HepG2 (cell line): ENCODE results near the gene ATP1B2. TPM values are rescaled to one million over a fixed set of nuclear protein-coding genes. Genes with fewer than 3 reads are reported as not detected.
A peak's percentile ranks its signal among the peaks of the same experiment; 100 is the strongest.

ENCODE experiments used
- BHLHE40 ChIP-seq: IDR thresholded peaks from 2 replicates; pipeline ENCODE4 v1.6.1; 2011; ENCODE audit warnings: low read length, improper control_type of control experiment
- CCAR2 ChIP-seq: fragments of 200-400 bp; formaldehyde crosslinking; optimal IDR thresholded peaks from 2 replicates; pipeline ENCODE3; 2018; ENCODE audit warnings: low read depth, mild to moderate bottlenecking, low read length, moderate library complexity
- GABPA ChIP-seq, 2 experiments: IDR thresholded peaks; 2 replicates each; pipeline ENCODE4 v1.6.1; 2011 to 2016; ENCODE audit warnings: low read depth in 2 of 2, low read length in 1 of 2, missing biosample characterization in 1 of 2, missing genetic modification characterization in 1 of 2
- KLF11 ChIP-seq: IDR thresholded peaks from 2 replicates; pipeline ENCODE4 v1.6.1; 2016; ENCODE audit warnings: missing compliant biosample characterization
- MED13 ChIP-seq: sonication (generic); formaldehyde crosslinking; IDR thresholded peaks from 2 replicates; pipeline ENCODE4 v1.5.0; 2020; ENCODE audit warnings: missing genetic modification reagents
- MTA3 ChIP-seq: sonication (generic); formaldehyde crosslinking; IDR thresholded peaks from 2 replicates; pipeline ENCODE4 v1.4.0; 2020; ENCODE audit warnings: missing genetic modification reagents
- MXD4 ChIP-seq: IDR thresholded peaks from 2 replicates; pipeline ENCODE4 v1.6.1; 2016; ENCODE audit warnings: mild to moderate bottlenecking, missing biosample characterization, missing genetic modification reagents
- POLR2AphosphoS5 ChIP-seq: IDR thresholded peaks from 2 replicates; pipeline ENCODE4 v1.6.1; 2012; ENCODE audit warnings: low read depth, low read length
- PTBP1 ChIP-seq: fragments of 200-400 bp; formaldehyde crosslinking; IDR thresholded peaks from 2 replicates; pipeline ENCODE4 v1.6.1; 2018; ENCODE audit warnings: low read length, low read depth; ENCODE audit not compliant: poor library complexity, severe bottlenecking
- RAD21 ChIP-seq: fragments of 450-650 bp; formaldehyde crosslinking; IDR thresholded peaks from 2 replicates; pipeline ENCODE4 v1.5.0; 2020; ENCODE audit warnings: mild to moderate bottlenecking
- SATB2 ChIP-seq: sonication (generic); formaldehyde crosslinking; IDR thresholded peaks from 2 replicates; pipeline ENCODE4 v1.5.0; 2020; ENCODE audit warnings: missing genetic modification reagents
- SP140L ChIP-seq: sonication (generic); formaldehyde crosslinking; IDR thresholded peaks from 2 replicates; pipeline ENCODE4 v1.4.0; 2020; ENCODE audit warnings: missing genetic modification reagents, borderline replicate concordance
- SRSF1 ChIP-seq: fragments of 200-400 bp; formaldehyde crosslinking; optimal IDR thresholded peaks from 2 replicates; pipeline ENCODE3; 2017; ENCODE audit warnings: mild to moderate bottlenecking, low read depth, low read length, moderate library complexity
- ZFP90 ChIP-seq: sonication (generic); formaldehyde crosslinking; IDR thresholded peaks from 2 replicates; pipeline ENCODE4 v1.8.0; 2022; ENCODE audit warnings: missing genetic modification reagents, mild to moderate bottlenecking, inconsistent platforms, borderline replicate concordance
- ZNF230 ChIP-seq: sonication (generic); formaldehyde crosslinking; IDR thresholded peaks from 2 replicates; pipeline ENCODE4 v1.4.0; 2020; ENCODE audit warnings: mild to moderate bottlenecking, missing genetic modification reagents
- ZNF260 ChIP-seq: sonication (generic); formaldehyde crosslinking; IDR thresholded peaks from 2 replicates; pipeline ENCODE4 v1.4.0; 2020; ENCODE audit warnings: missing genetic modification reagents, low read depth, mild to moderate bottlenecking, borderline replicate concordance
- ZNF263 ChIP-seq: sonication (generic); formaldehyde crosslinking; IDR thresholded peaks from 2 replicates; pipeline ENCODE4 v1.4.0; 2020; ENCODE audit warnings: missing genetic modification reagents
- ZNF354B ChIP-seq: sonication (generic); formaldehyde crosslinking; IDR thresholded peaks from 2 replicates; pipeline ENCODE4 v1.8.0; 2022; ENCODE audit warnings: mild to moderate bottlenecking, missing genetic modification reagents
- ZNF496 ChIP-seq: sonication (generic); formaldehyde crosslinking; IDR thresholded peaks from 2 replicates; pipeline ENCODE4 v1.8.1; 2023; ENCODE audit warnings: mild to moderate bottlenecking, moderate library complexity, missing genetic modification reagents; ENCODE audit not compliant: insufficient replicate concordance
- ZNF577 ChIP-seq: sonication (generic); formaldehyde crosslinking; IDR thresholded peaks from 2 replicates; pipeline ENCODE4 v1.4.0; 2020; ENCODE audit warnings: mild to moderate bottlenecking, low read depth, missing genetic modification reagents, borderline replicate concordance
- ZNF670 ChIP-seq: sonication (generic); formaldehyde crosslinking; IDR thresholded peaks from 2 replicates; pipeline ENCODE4 v1.8.0; 2022; ENCODE audit warnings: mild to moderate bottlenecking, missing genetic modification reagents, borderline replicate concordance
- ZNF883 ChIP-seq: sonication (generic); formaldehyde crosslinking; IDR thresholded peaks from 2 replicates; pipeline ENCODE4 v1.5.1; 2020; ENCODE audit warnings: mild to moderate bottlenecking, missing genetic modification reagents; ENCODE audit errors: not compliant biosample characterization
- polyA plus RNA-seq, 8 experiments: library from polyadenylated mRNA; depleted of rRNA in 3 of 8; stranded (reverse) in 7 of 8; unstranded in 1 of 8; fragments of >200 nt; fragmentation: Illumina TruSeq in 4 of 8; extraction: Trizol in 4 of 8; gene quantifications; 2 replicates each; pipeline versions ENCODE4 v1.2.1 to v1.2.3, GENCODE V29; 2011 to 2016; ENCODE audit warnings: low read depth in 4 of 8, missing spikeins in 1 of 8, mixed read lengths in 1 of 8; ENCODE audit not compliant: insufficient read depth in 1 of 8
- total RNA-seq, 5 experiments: library from RNA; depleted of rRNA; stranded (reverse); fragments of >200 nt; fragmentation: Illumina TruSeq; extraction: Trizol; gene quantifications; 2 replicates each; pipeline ENCODE4 v1.2.3, GENCODE V29; 2016; ENCODE audit warnings: low read depth in 1 of 5
- TF ChIP-seq, protein P1 (sequence below): IDR thresholded peaks from 2 replicates; pipeline ENCODE4 v1.6.1; 2016; ENCODE audit warnings: low read depth, borderline replicate concordance
- TF ChIP-seq, protein P2 (sequence below): sonication (generic); formaldehyde crosslinking; IDR thresholded peaks from 2 replicates; pipeline ENCODE4 v1.4.0; 2020; ENCODE audit warnings: missing genetic modification reagents, borderline replicate concordance
- TF ChIP-seq, protein P3 (sequence below): sonication (generic); formaldehyde crosslinking; IDR thresholded peaks from 2 replicates; pipeline ENCODE4 v1.4.0; 2020; ENCODE audit warnings: mild to moderate bottlenecking, low read depth, missing genetic modification reagents

ATP1B2 gene
- total and polyA plus RNA-seq, 2 of the 13 experiments (the other 11 are each of a cell fraction or from before 2014, with no cell fraction given) = not detected

DNA sequence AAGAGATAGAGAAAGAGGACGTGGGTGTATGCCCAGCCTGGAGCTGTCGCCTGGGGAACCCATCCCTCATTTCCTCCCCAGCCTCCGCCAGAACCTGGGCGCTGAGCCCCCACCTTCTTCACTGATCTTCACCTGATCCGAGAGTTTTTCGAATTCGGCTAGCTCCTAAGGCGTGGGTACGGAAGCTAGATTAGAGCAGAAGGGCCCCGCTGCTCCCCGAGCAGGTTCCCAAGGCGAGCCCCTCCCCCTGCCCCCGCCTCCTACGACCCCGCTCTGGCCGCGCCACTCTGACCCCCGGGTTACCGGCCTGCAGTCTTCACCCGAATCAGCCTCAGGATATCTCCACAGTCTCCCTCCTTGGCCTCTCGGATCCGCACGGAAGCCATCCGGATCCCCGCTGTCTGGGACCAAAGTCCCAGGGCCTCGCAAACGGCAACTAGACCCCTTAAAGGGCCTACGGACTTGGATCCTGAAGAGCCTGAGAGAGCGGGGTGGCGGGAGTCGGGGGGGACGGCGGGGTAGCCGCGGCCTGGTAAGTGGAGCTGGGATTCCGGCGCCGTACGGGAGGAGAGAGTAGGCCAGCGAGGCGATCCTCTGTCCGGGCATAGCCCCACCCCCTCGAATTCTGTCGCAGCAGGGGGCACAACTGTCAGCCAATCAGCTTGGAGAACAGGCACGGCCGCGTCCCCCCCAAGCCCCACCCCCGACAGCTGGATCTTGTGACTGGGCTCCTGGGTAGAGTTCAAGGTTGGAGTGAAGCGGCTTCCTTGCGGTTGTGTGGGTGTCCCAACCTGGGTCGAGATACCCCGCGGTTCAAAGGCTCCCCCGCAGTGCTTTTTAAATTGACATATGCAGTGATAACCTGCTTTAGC, 23.2 kb upstream of the ATP1B2 start, which contains the start of gene SAT2 (continued):
- TF ChIP-seq RAD21 (CRISPR knock-in tag) (peak; percentile 21; the same call in 1 of the 2 replicates), CCAR2 (peak; percentile 16), SP140L (CRISPR knock-in tag) (no peak), MED13 (CRISPR knock-in tag) (peak; percentile 89; the same call in 1 of the 2 replicates), ZNF260 (CRISPR knock-in tag) (no peak), ZNF230 (CRISPR knock-in tag) (no peak), ZNF263 (CRISPR knock-in tag) (peak; percentile 50; the same call in 1 of the 2 replicates), PTBP1 (no peak), ZNF883 (CRISPR knock-in tag) (no peak), ZNF496 (CRISPR knock-in tag) (no peak), SRSF1 (peak; percentile 66), SATB2 (CRISPR knock-in tag) (no peak), ZNF354B (no peak), BHLHE40 (peak; percentile 59; the same call in 1 of the 2 replicates), GABPA (IDR thresholded peaks at IDR 0.05; ENCODE audit: low read depth, low read length) (no peak), GABPA (CRISPR knock-in tag; IDR thresholded peaks at IDR 0.05; ENCODE audit: low read depth) (0 out of 2 replicates have a peak, but pooled peaks have one; percentile 31), ZFP90 (peak; percentile 87), MXD4 (CRISPR knock-in tag) (peak; percentile 48; the same call in 1 of the 2 replicates), ZNF577 (CRISPR knock-in tag) (no peak), KLF11 (CRISPR knock-in tag) (peak; percentile 89; the same call in 1 of the 2 replicates), POLR2AphosphoS5 (peak; percentile 89), MTA3 (CRISPR knock-in tag) (no peak), ZNF670 (CRISPR knock-in tag) (0 out of 2 replicates have a peak, but pooled peaks have one; percentile 43)
- TF ChIP-seq, protein P1, sequence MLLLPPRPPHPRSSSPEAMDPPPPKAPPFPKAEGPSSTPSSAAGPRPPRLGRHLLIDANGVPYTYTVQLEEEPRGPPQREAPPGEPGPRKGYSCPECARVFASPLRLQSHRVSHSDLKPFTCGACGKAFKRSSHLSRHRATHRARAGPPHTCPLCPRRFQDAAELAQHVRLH (CRISPR knock-in tag) = peak; percentile 75; the same call in 1 of the 2 replicates
- TF ChIP-seq, protein P2, sequence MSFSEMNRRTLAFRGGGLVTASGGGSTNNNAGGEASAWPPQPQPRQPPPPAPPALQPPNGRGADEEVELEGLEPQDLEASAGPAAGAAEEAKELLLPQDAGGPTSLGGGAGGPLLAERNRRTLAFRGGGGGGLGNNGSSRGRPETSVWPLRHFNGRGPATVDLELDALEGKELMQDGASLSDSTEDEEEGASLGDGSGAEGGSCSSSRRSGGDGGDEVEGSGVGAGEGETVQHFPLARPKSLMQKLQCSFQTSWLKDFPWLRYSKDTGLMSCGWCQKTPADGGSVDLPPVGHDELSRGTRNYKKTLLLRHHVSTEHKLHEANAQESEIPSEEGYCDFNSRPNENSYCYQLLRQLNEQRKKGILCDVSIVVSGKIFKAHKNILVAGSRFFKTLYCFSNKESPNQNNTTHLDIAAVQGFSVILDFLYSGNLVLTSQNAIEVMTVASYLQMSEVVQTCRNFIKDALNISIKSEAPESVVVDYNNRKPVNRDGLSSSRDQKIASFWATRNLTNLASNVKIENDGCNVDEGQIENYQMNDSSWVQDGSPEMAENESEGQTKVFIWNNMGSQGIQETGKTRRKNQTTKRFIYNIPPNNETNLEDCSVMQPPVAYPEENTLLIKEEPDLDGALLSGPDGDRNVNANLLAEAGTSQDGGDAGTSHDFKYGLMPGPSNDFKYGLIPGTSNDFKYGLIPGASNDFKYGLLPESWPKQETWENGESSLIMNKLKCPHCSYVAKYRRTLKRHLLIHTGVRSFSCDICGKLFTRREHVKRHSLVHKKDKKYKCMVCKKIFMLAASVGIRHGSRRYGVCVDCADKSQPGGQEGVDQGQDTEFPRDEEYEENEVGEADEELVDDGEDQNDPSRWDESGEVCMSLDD (CRISPR knock-in tag) = peak; percentile 79; the same call in 1 of the 2 replicates
- TF ChIP-seq, protein P3, sequence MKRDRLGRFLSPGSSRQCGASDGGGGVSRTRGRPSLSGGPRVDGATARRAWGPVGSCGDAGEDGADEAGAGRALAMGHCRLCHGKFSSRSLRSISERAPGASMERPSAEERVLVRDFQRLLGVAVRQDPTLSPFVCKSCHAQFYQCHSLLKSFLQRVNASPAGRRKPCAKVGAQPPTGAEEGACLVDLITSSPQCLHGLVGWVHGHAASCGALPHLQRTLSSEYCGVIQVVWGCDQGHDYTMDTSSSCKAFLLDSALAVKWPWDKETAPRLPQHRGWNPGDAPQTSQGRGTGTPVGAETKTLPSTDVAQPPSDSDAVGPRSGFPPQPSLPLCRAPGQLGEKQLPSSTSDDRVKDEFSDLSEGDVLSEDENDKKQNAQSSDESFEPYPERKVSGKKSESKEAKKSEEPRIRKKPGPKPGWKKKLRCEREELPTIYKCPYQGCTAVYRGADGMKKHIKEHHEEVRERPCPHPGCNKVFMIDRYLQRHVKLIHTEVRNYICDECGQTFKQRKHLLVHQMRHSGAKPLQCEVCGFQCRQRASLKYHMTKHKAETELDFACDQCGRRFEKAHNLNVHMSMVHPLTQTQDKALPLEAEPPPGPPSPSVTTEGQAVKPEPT (CRISPR knock-in tag) = no peak; the same call in 1 of the 2 replicates
